ENCODE data around the gene PKP1.

DNA sequence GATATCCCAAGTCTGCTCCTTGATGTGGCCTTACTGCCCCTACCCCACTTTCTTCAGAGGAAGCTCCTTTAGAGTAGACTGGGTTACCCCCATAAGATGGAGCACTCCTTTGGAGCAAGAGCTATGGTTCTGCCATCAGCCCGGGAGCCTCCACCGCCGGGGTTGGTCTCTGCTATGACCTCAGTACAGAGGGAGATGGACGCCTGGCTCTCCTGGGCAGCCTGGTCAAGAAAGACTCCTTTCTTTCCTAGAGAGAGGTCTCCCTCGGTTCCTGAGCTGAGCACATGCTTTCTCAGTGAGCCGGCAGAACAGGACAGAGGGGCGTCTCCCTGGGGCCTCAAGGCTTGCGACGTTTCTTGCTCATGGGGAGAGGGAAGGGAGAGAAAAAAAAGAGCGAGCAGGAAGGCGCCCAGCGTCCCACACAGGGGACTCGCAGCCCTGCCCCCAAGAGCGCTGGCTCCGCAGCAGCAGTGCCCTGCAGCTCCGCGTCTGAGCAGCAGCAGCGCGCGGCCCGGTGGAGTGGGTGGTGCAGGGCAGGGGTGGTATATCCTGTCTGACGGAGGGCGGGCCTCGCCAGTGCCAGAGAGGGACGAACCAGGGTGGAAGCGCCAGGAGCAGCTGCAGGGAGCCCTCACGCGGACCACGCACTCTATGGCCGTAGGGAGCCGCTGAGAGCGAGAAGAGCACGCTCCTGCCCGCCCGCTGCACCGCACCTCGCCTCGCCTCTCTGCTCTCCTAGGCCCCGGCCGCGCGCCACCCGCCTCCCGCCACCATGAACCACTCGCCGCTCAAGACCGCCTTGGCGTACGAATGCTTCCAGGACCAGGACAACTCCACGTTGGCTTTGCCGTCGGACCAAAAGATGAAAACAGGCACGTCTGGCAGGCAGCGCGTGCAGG, at the start of gene PKP1:
- TF ChIP-seq, protein P1, sequence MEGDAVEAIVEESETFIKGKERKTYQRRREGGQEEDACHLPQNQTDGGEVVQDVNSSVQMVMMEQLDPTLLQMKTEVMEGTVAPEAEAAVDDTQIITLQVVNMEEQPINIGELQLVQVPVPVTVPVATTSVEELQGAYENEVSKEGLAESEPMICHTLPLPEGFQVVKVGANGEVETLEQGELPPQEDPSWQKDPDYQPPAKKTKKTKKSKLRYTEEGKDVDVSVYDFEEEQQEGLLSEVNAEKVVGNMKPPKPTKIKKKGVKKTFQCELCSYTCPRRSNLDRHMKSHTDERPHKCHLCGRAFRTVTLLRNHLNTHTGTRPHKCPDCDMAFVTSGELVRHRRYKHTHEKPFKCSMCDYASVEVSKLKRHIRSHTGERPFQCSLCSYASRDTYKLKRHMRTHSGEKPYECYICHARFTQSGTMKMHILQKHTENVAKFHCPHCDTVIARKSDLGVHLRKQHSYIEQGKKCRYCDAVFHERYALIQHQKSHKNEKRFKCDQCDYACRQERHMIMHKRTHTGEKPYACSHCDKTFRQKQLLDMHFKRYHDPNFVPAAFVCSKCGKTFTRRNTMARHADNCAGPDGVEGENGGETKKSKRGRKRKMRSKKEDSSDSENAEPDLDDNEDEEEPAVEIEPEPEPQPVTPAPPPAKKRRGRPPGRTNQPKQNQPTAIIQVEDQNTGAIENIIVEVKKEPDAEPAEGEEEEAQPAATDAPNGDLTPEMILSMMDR (IDR thresholded peaks at IDR 0.05), result no peak
- TF ChIP-seq POLR2A (IDR thresholded peaks at IDR 0.05), result no peak
